HepG2 (cell line): ENCODE data around the gene ZER1. TPM values are rescaled to one million over a fixed set of nuclear protein-coding genes. Genes with fewer than 3 reads are reported as not detected.

ENCODE experiments used
- JARID2 ChIP-seq: sonication (generic); formaldehyde crosslinking; IDR thresholded peaks from 2 replicates; pipeline ENCODE4 v1.8.1; 2023; ENCODE audit warnings: missing genetic modification reagents, inconsistent platforms; ENCODE audit not compliant: insufficient replicate concordance
- KDM2A ChIP-seq: sonication (generic); formaldehyde crosslinking; IDR thresholded peaks from 2 replicates; pipeline ENCODE4 v1.4.0; 2020; ENCODE audit warnings: low read depth, missing genetic modification reagents, borderline replicate concordance
- KDM4B ChIP-seq: sonication (generic); formaldehyde crosslinking; IDR thresholded peaks from 2 replicates; pipeline ENCODE4 v1.4.0; 2020; ENCODE audit warnings: missing genetic modification reagents
- KLF11 ChIP-seq: IDR thresholded peaks from 2 replicates; pipeline ENCODE4 v1.6.1; 2016; ENCODE audit warnings: missing compliant biosample characterization
- POLR2A ChIP-seq, 2 experiments: IDR thresholded peaks; 2 replicates each; pipeline ENCODE4 v1.6.1; 2011; ENCODE audit warnings: low read depth in 2 of 2, low read length in 2 of 2, mild to moderate bottlenecking in 1 of 2, moderate library complexity in 1 of 2; ENCODE audit not compliant: insufficient read depth in 1 of 2
- POLR2AphosphoS5 ChIP-seq: IDR thresholded peaks from 2 replicates; pipeline ENCODE4 v1.6.1; 2012; ENCODE audit warnings: low read depth, low read length
- POLR2G ChIP-seq: fragments of 200-400 bp; formaldehyde crosslinking; IDR thresholded peaks from 2 replicates; pipeline ENCODE4 v1.6.1; 2018; ENCODE audit warnings: mild to moderate bottlenecking, low read depth, low read length, moderate library complexity
- RAD21 ChIP-seq: fragments of 450-650 bp; formaldehyde crosslinking; IDR thresholded peaks from 2 replicates; pipeline ENCODE4 v1.5.0; 2020; ENCODE audit warnings: mild to moderate bottlenecking
- SIN3A ChIP-seq: IDR thresholded peaks from 2 replicates; pipeline ENCODE4 v1.6.1; 2011; ENCODE audit warnings: low read depth, mild to moderate bottlenecking, control low read depth, low read length, borderline replicate concordance
- SMC3 ChIP-seq: IDR thresholded peaks from 2 replicates; pipeline ENCODE4 v1.6.1; 2011; ENCODE audit warnings: low read length, improper control_type of control experiment
- SRSF1 ChIP-seq: fragments of 200-400 bp; formaldehyde crosslinking; optimal IDR thresholded peaks from 2 replicates; pipeline ENCODE3; 2017; ENCODE audit warnings: mild to moderate bottlenecking, low read depth, low read length, moderate library complexity
- SRY ChIP-seq: sonication (generic); formaldehyde crosslinking; IDR thresholded peaks from 2 replicates; pipeline ENCODE4 v1.8.0; 2022; ENCODE audit warnings: mild to moderate bottlenecking, missing genetic modification reagents
- ZBTB1 ChIP-seq: sonication (generic); formaldehyde crosslinking; IDR thresholded peaks from 2 replicates; pipeline ENCODE4 v1.4.0; 2020; ENCODE audit warnings: missing genetic modification reagents, borderline replicate concordance
- ZFP1 ChIP-seq: IDR thresholded peaks from 2 replicates; pipeline ENCODE4 v1.6.1; 2016
- ZKSCAN8 ChIP-seq: IDR thresholded peaks from 2 replicates; pipeline ENCODE4 v1.6.1; 2016; ENCODE audit warnings: borderline replicate concordance, missing genetic modification reagents, missing compliant biosample characterization
- ZNF124 ChIP-seq: sonication (generic); formaldehyde crosslinking; IDR thresholded peaks from 2 replicates; pipeline ENCODE4 v1.4.0; 2020; ENCODE audit warnings: missing genetic modification reagents
- ZNF138 ChIP-seq: sonication (generic); formaldehyde crosslinking; IDR thresholded peaks from 2 replicates; pipeline ENCODE4 v1.5.0; 2020; ENCODE audit warnings: mild to moderate bottlenecking, low read depth, missing genetic modification reagents
- ZNF235 ChIP-seq: sonication (generic); formaldehyde crosslinking; IDR thresholded peaks from 2 replicates; pipeline ENCODE4 v1.8.1; 2023; ENCODE audit warnings: mild to moderate bottlenecking, missing genetic modification reagents, borderline replicate concordance
- ZNF292 ChIP-seq: sonication (generic); formaldehyde crosslinking; IDR thresholded peaks from 2 replicates; pipeline ENCODE4 v1.8.1; 2022; ENCODE audit warnings: mild to moderate bottlenecking, low read depth, missing genetic modification reagents, borderline replicate concordance
- ZNF350 ChIP-seq: sonication (generic); formaldehyde crosslinking; IDR thresholded peaks from 2 replicates; pipeline ENCODE4 v1.4.0; 2020; ENCODE audit warnings: mild to moderate bottlenecking, low read depth, missing genetic modification reagents, borderline replicate concordance
- ZNF615 ChIP-seq: sonication (generic); formaldehyde crosslinking; IDR thresholded peaks from 2 replicates; pipeline ENCODE4 v1.5.0; 2020; ENCODE audit warnings: mild to moderate bottlenecking, missing genetic modification reagents, borderline replicate concordance
- polyA plus RNA-seq, 8 experiments: library from polyadenylated mRNA; depleted of rRNA in 3 of 8; stranded (reverse) in 7 of 8; unstranded in 1 of 8; fragments of >200 nt; fragmentation: Illumina TruSeq in 4 of 8; extraction: Trizol in 4 of 8; gene quantifications; 2 replicates each; pipeline versions ENCODE4 v1.2.1 to v1.2.3, GENCODE V29; 2011 to 2016; ENCODE audit warnings: low read depth in 4 of 8, missing spikeins in 1 of 8, mixed read lengths in 1 of 8; ENCODE audit not compliant: insufficient read depth in 1 of 8
- total RNA-seq, 5 experiments: library from RNA; depleted of rRNA; stranded (reverse); fragments of >200 nt; fragmentation: Illumina TruSeq; extraction: Trizol; gene quantifications; 2 replicates each; pipeline ENCODE4 v1.2.3, GENCODE V29; 2016; ENCODE audit warnings: low read depth in 1 of 5
- TF ChIP-seq, protein P1 (sequence below): sonication (generic); formaldehyde crosslinking; IDR thresholded peaks from 2 replicates; pipeline ENCODE4 v1.4.0; 2020; ENCODE audit warnings: missing genetic modification reagents, borderline replicate concordance
- TF ChIP-seq, protein P2 (sequence below): sonication (generic); formaldehyde crosslinking; IDR thresholded peaks from 2 replicates; pipeline ENCODE4 v1.4.0; 2020; ENCODE audit warnings: missing genetic modification reagents, mild to moderate bottlenecking, borderline replicate concordance

The ZER1 gene
- total and polyA plus RNA-seq, 2 of the 13 experiments (the other 11 are each of a cell fraction or from before 2014, with no cell fraction given), result 7.7 to 40.0 TPM

DNA sequence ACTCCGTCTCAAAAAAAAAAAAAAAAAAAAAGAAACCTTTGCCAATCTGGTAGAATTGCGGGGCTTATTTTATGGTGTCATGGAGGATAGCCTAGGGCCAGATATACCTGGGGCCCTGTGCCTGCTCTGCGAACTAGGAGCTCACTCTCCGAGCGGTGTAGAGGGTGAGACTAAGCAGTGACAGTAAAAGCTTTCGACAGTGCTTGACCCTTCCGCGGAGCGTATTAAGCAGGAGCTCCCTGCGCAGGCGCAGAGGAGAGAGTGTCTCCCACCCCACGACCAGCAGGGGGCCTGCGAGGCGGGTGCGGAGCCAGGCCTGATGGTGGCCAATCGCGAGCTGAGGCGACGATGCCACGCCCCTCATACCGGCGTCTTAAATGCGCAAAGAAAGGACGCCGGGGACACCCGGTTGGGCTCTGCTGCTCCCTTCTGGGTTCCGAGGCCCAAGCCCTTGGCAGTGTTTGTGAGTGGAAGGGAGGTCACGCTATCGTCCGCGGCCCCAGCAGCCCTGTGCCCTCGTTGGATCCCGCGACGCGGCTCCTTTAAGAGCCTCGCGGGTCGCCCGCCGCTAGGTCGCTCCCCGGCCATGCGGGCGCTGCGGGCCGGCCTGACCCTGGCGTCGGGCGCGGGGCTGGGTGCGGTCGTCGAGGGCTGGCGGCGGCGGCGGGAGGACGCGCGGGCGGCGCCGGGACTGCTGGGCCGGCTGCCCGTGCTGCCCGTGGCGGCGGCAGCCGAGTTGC is 46.5 kb upstream of the ZER1 start, which contains the start of gene ENDOG (continued):
- peak; percentile 95 for TF ChIP-seq POLR2G
- TF ChIP-seq JARID2, result peak; percentile 26
- 0 out of 2 replicates have a peak, but pooled peaks have one; percentile 52 for TF ChIP-seq ZKSCAN8 (CRISPR knock-in tag)
- TF ChIP-seq ZFP1 (CRISPR knock-in tag), result 0 out of 2 replicates have a peak, but pooled peaks have one; percentile 45
- TF ChIP-seq SRSF1, result no peak
- TF ChIP-seq KLF11, result 0 out of 2 replicates have a peak, but pooled peaks have one; percentile 29
- TF ChIP-seq ZBTB1 (CRISPR knock-in tag), result no peak
- TF ChIP-seq RAD21 (CRISPR knock-in tag), result peak; percentile 63
- peak; percentile 3; the same call in 1 of the 2 replicates for TF ChIP-seq SRY
- TF ChIP-seq, protein P1, sequence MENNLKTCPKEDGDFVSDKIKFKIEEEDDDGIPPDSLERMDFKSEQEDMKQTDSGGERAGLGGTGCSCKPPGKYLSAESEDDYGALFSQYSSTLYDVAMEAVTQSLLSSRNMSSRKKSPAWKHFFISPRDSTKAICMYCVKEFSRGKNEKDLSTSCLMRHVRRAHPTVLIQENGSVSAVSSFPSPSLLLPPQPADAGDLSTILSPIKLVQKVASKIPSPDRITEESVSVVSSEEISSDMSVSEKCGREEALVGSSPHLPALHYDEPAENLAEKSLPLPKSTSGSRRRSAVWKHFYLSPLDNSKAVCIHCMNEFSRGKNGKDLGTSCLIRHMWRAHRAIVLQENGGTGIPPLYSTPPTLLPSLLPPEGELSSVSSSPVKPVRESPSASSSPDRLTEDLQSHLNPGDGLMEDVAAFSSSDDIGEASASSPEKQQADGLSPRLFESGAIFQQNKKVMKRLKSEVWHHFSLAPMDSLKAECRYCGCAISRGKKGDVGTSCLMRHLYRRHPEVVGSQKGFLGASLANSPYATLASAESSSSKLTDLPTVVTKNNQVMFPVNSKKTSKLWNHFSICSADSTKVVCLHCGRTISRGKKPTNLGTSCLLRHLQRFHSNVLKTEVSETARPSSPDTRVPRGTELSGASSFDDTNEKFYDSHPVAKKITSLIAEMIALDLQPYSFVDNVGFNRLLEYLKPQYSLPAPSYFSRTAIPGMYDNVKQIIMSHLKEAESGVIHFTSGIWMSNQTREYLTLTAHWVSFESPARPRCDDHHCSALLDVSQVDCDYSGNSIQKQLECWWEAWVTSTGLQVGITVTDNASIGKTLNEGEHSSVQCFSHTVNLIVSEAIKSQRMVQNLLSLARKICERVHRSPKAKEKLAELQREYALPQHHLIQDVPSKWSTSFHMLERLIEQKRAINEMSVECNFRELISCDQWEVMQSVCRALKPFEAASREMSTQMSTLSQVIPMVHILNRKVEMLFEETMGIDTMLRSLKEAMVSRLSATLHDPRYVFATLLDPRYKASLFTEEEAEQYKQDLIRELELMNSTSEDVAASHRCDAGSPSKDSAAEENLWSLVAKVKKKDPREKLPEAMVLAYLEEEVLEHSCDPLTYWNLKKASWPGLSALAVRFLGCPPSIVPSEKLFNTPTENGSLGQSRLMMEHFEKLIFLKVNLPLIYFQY (CRISPR knock-in tag), result peak; percentile 77; the same call in 1 of the 2 replicates
- peak; percentile 40; the same call in 1 of the 2 replicates for TF ChIP-seq SMC3
- no peak for TF ChIP-seq ZNF235
- TF ChIP-seq ZNF615 (CRISPR knock-in tag), result peak; percentile 34; the same call in 1 of the 2 replicates
- peak; percentile 80 for TF ChIP-seq KDM4B (CRISPR knock-in tag)
- TF ChIP-seq SIN3A, result peak; percentile 58; the same call in 1 of the 2 replicates
- TF ChIP-seq, protein P2, sequence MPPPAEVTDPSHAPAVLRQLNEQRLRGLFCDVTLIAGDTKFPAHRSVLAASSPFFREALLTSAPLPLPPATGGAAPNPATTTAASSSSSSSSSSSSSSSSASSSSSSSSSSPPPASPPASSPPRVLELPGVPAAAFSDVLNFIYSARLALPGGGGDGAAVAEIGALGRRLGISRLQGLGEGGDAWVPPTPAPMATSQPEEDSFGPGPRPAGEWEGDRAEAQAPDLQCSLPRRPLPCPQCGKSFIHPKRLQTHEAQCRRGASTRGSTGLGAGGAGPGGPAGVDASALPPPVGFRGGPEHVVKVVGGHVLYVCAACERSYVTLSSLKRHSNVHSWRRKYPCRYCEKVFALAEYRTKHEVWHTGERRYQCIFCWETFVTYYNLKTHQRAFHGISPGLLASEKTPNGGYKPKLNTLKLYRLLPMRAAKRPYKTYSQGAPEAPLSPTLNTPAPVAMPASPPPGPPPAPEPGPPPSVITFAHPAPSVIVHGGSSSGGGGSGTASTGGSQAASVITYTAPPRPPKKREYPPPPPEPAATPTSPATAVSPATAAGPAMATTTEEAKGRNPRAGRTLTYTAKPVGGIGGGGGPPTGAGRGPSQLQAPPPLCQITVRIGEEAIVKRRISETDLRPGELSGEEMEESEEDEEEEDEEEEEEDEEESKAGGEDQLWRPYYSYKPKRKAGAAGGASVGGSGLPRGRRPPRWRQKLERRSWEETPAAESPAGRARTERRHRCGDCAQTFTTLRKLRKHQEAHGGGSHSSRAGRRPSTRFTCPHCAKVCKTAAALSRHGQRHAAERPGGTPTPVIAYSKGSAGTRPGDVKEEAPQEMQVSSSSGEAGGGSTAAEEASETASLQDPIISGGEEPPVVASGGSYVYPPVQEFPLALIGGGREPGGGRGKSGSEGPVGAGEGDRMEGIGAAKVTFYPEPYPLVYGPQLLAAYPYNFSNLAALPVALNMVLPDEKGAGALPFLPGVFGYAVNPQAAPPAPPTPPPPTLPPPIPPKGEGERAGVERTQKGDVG (CRISPR knock-in tag), result peak; percentile 61; the same call in 1 of the 2 replicates
- TF ChIP-seq ZNF138 (CRISPR knock-in tag), result peak; percentile 69; the same call in 1 of the 2 replicates
- TF ChIP-seq ZNF124 (CRISPR knock-in tag), result 0 out of 2 replicates have a peak, but pooled peaks have one; percentile 38
- peak in 1 of 2 experiments; percentile 89; a peak in 2 of 4 replicates for TF ChIP-seq POLR2A (IDR thresholded peaks at IDR 0.05; ENCODE audit: insufficient read depth in 1 of 2, low read depth in 2 of 2, low read length in 2 of 2)
- TF ChIP-seq POLR2AphosphoS5, result peak; percentile 94
- TF ChIP-seq KDM2A (CRISPR knock-in tag), result peak; percentile 78
- TF ChIP-seq ZNF292, result peak; percentile 58; the same call in 1 of the 2 replicates
- TF ChIP-seq ZNF350 (CRISPR knock-in tag), result peak; percentile 25; the same call in 1 of the 2 replicates
